ENCODE results near the gene ITGA7.
A peak's percentile ranks its signal among the peaks of the same experiment; 100 is the strongest.

ITGA7 gene, protein sequence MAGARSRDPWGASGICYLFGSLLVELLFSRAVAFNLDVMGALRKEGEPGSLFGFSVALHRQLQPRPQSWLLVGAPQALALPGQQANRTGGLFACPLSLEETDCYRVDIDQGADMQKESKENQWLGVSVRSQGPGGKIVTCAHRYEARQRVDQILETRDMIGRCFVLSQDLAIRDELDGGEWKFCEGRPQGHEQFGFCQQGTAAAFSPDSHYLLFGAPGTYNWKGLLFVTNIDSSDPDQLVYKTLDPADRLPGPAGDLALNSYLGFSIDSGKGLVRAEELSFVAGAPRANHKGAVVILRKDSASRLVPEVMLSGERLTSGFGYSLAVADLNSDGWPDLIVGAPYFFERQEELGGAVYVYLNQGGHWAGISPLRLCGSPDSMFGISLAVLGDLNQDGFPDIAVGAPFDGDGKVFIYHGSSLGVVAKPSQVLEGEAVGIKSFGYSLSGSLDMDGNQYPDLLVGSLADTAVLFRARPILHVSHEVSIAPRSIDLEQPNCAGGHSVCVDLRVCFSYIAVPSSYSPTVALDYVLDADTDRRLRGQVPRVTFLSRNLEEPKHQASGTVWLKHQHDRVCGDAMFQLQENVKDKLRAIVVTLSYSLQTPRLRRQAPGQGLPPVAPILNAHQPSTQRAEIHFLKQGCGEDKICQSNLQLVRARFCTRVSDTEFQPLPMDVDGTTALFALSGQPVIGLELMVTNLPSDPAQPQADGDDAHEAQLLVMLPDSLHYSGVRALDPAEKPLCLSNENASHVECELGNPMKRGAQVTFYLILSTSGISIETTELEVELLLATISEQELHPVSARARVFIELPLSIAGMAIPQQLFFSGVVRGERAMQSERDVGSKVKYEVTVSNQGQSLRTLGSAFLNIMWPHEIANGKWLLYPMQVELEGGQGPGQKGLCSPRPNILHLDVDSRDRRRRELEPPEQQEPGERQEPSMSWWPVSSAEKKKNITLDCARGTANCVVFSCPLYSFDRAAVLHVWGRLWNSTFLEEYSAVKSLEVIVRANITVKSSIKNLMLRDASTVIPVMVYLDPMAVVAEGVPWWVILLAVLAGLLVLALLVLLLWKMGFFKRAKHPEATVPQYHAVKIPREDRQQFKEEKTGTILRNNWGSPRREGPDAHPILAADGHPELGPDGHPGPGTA

DNA sequence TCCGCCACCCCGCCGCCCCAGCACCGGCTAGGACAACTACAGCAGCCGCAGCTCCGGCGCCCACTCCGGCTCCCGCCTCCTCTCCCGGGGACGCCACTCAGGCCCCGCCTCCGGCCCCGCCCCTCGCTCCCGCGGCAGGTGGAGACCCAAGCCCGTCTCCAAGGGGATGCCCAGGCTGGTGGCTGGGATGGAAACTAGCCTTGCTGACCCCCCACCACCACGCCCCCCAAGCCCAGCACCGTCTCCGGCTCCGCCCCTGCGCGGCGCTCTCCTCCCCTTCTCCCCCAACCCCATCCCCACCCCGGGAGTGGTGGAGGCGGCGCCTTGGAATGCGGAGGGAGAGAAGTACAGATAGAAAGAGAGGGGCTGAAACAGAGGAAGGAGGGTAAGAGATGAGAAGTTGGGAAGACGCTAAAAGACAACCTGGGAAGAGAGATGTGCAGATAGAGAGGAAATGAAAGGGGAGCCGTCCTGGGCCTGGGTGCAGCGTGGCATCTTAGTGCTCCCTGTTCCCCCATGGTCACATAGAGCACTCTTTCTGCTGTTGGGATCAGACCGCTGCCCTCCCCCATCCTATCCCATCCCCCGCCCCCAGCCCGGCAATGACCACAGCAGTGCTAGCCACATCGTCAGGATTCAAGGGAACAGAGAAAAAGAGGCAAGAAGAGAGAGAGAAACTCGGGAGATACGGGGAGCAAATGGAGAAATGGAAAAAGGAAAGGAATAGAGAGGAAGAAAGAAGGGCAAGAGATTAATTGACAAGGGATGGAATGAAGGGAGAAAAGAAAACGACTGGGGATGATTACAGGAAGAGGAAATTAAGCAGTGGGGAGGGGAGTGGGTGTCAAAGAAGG lies at the start of gene ITGA7:
Gene ITGA7, minus strand, starts transcription at position 64 of the 854 bp plus-strand sequence. CDS start 222 bp downstream, outside the sequence.
- peak; percentile 99 for DNase-seq (ENCODE audit: low spot score)

DNA sequence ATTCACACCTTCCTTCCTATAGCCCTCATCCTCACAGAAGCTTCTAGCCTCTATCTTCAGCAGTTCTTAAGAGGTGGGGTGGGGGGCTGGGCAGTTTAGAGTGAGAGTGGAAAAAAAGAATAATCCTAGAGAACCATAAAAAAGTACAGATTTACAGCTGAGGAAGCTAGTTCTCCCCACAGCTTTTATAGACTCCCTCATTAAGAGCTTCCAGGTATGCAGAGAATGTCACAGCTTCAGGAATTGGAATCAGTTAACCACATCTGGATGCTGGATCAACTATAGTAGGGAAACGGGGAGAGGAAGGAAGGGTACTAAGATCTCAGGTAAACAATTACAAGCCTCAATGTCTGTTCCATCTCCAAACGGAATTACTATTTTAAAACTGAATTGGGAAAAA lies 47.5 kb upstream of the ITGA7 start:
- DNase-seq (ENCODE audit: low spot score): no peak

DNA sequence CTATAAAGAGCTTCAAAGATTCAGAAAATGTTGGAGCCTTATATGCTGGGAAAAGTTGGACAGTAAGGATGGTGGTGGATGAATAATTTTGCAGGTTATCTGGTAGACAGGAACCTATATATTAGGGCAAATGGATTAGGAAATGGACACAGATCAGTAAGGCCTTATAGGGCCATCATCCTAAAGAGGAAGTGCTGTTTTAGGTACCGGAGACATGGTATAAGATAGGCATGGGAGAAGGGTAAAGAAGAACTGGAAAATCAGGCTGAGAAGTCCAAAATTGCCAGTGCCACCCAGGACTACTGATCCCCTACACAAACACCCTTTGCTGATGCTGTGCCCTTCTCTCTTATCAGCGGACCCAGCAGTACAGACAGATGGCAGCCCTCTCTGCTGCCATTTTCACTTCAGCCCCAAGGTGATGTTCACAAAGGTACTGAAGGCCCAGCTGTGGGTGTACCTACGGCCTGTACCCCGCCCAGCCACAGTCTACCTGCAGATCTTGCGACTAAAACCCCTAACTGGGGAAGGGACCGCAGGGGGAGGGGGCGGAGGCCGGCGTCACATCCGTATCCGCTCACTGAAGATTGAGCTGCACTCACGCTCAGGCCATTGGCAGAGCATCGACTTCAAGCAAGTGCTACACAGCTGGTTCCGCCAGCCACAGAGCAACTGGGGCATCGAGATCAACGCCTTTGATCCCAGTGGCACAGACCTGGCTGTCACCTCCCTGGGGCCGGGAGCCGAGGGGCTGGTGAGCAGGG lies 40.7 kb upstream of the ITGA7 start:
- DNase-seq (ENCODE audit: low spot score): no peak

DNA sequence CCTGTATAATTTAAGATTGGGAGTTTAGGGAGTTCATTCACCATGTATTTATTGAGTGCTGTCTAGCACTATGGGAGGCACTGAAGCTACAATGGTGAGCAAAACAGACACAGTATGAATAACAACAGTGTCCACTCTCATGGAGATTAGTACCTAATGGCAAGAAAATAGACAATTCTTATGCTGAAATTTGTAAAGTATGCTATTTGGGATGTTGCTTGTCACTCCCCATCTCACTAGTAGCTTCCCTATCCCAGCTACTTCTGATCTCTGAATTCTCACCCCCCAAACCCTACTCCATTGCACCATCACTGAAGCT lies 39.2 kb upstream of the ITGA7 start:
- no peak for DNase-seq (ENCODE audit: low spot score)

DNA sequence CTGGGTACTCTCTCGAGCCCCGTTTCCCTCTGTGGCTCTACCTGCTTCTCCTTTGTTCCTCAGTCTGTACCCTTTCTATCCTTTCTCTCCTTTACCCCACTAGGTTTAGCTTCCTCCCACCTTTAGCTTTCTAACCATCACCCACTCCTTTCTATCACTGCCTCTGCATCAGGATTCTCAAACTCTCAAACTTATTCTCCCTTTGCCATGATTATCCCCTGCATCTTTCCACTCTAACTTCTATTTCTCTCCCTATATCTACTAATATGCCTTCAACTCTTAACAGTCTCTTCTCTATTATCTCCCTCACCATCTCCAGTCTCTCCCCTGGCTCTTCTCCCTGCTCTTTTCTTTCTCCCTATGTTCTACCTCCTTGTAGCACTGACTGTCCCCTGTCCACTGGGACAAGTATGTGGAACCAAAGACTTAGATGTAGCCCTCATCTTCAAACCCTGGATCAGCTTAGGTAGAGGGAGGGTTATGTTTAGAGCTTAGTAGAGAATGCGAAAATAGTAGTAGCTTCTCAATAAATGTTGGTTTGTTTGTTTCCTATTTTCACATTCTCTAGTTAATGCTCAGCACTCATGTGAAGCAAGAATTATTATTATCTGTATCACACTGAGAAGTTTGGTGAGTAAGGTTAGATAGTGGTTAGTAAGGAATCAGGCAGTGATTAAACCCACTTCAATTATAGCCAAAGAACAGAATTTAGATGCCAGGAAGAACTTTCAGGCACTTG lies 38.6 kb upstream of the ITGA7 start:
- DNase-seq (ENCODE audit: low spot score): no peak

DNA sequence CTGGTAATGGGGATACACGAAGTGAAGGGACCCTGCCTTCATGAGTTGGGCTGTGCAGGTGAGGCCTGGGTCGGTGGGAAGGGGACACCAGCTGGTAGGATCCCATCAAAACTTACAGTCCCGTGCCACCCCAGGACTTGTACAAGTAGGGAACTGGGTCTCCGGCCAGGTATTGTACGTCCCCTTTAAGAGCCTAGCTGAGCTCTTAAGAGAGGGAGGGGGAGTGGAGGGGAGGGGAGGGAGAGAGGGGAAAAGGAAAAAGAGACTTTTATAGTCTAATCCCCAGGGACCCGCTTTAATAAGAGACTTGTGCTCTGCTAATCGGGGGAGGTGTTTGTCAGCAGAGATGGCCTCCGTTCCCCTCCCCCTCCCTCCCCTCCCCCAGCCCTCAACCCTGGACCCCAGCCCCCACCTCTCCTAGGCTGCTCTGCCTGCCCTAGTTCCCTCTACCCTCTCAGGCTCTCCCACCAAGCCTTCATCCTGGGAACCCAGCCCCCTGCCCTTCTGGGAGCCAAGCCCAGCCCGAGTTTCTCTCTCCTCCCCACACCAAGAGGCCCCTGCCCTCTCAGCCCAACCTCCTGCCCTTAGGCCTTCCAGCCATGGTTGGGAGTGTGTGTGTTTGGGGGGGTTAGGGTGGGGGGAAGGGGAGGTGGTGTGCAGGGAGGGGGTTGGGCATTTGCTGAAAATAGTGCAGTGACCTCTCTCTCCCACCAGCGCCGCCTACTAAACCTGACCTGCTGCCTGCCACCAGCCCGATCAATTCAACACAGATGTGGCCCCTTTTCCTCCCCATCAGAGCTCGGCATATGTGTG lies 37.9 kb upstream of the ITGA7 start:
- peak; percentile 97 for DNase-seq (ENCODE audit: low spot score)

DNA sequence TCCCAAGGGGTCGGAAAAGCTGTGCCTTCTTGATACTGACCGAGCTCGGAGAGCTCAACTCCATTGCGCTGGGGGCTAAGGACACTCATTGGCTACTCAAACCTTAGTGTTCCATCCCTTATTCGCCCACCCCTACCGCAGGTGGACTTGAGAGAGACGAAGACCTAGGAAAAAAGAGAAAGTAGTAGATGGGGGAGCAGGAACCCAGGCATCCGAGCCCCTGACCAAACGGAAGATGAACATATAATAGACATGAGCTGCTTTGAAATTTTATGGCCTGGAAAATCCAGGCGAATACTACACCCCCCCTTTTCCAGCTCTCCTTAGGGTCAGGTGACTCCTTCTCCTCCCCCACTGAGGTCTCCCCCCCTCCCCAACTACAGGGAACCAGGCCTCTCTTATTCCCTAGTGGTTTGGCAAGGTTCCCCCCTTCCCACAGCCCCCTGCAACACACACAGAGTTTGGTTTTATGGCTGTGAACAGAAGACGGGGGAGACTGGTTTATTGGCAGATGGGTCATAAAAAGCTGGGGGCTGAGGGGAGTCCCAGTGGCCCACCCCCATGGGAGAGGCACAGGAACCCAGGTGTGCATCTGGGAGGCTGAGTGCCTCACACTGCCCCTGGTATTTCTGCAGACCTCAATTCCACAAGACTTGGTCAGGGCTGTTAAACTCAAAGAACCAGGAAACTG lies 36.8 kb upstream of the ITGA7 start:
- no peak for DNase-seq (ENCODE audit: low spot score)

DNA sequence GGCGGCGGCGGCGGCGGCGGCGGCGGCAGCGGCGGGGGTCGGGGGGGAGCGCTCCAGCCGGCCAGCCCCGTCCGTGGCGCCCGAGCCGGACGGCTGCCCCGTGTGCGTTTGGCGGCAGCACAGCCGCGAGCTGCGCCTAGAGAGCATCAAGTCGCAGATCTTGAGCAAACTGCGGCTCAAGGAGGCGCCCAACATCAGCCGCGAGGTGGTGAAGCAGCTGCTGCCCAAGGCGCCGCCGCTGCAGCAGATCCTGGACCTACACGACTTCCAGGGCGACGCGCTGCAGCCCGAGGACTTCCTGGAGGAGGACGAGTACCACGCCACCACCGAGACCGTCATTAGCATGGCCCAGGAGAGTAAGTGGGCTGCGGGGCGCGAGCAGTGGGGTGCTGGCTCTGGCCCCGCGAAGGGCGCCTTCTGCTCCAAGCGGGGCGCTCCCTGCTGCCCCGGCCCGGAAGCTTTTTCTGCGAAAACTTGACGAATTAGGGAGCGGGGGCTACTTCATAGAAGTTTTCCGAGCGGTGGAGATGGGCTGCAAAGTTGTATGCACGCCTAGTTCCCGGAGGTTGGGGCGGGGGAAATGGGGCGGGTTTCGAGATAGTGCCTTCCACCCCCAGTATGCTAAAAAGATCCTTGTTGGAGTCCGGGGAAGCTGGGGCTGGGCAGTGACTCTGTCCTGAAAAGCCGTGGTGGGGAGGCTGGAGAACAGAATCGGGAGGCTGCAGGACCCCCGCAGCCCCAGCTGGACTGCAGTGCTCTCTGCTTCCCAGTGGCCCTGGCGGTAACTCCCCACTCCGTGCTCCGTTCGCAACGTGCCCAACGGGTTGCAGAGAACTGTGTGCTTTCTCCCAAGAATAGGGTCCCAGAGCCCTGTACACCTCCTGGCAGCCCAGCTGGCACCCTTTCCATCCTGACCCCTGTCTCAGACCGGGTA lies 36.0 kb upstream of the ITGA7 start:
- DNase-seq (ENCODE audit: low spot score): peak; percentile 91

DNA sequence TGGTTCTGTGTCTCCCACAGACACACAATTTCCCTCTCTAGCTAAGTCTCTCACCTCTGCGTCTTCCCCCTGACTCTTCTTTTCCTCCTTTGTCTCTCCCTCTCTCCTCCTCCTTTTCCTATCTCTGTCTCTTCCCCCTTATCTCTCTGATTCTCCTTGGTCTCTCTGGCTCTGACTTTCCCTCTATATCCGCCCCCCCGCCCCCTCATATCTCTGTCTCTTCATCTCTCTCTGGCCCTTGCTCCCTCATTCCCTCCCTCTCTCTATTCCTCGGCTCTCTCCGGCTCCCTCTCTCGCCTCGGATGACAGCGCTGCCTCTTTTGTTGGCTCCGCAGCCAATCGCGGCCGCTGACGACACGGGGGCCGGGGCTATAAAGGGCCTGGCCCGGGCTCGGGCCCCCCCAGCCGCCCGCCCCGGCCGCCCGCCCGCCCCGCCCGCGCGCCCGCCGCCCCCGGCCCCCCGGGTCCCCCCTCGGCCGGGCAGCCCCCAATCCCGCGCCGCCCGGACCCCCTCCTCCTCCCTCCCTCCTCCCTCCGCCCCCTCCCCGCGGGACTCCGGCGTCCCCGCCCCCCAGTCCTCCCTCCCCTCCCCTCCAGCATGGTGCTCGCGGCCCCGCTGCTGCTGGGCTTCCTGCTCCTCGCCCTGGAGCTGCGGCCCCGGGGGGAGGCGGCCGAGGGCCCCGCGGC lies 35.2 kb upstream of the ITGA7 start, which contains the start of gene GDF11:
Gene GDF11, plus strand, starts transcription at position 404 of the 687 bp plus-strand sequence. Its CDS starts 195 bp downstream, at position 599.
- peak; percentile 94 for DNase-seq (ENCODE audit: low spot score)

DNA sequence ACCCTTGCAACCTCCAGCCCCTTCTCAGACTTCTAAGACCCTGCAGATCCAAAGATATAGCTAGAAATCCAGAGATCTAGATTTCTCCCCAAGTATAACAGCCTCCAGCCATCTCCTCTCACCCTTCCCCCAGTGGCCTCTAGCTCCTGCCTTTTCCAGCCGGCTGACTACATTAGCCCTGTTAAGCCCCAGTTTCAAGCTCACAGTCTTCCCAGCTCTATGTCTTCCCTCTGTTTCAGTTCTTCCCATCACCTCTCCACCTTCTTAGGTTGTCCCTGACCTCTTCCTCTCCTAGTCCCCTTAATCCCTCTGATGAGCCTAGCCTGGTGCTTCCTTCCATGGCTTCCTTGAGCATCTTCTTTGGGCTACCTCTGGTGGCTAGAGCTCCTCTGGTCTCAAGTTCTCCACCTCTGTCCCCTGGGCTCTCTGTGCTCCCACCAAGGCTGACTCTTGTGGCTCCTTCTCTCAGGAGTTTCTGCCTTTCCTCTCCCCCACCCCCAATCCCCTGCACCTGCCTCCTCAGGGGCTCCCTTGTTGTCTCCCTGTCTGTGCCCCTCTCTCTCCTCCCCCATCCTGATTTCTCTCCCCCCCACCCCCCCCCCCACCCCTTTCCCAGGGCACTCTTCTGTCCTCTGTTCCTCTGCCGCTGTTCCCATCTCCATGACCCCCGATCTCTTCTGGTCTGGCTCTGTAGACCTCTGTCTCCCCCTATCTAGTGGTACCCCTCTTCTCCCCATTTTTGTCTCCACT lies 34.4 kb upstream of the ITGA7 start:
- no peak for DNase-seq (ENCODE audit: low spot score)

DNA sequence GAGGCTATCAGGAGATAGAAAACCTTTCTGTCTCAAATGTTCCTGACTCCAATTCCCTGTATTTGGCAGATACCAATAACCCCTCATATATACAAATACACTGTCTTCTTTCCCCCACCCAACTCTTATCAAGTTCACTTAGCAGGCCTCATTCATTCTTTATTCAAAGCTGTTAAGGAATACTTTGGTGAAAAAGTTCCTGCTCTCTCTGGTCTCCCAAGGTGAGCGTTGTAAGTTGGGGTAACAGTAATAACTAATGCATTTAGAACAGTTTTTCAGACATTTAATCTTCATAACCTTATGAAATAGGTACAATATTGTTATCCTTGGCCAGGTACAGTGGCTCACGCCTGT lies 31.3 kb upstream of the ITGA7 start:
- no peak for DNase-seq (ENCODE audit: low spot score)

DNA sequence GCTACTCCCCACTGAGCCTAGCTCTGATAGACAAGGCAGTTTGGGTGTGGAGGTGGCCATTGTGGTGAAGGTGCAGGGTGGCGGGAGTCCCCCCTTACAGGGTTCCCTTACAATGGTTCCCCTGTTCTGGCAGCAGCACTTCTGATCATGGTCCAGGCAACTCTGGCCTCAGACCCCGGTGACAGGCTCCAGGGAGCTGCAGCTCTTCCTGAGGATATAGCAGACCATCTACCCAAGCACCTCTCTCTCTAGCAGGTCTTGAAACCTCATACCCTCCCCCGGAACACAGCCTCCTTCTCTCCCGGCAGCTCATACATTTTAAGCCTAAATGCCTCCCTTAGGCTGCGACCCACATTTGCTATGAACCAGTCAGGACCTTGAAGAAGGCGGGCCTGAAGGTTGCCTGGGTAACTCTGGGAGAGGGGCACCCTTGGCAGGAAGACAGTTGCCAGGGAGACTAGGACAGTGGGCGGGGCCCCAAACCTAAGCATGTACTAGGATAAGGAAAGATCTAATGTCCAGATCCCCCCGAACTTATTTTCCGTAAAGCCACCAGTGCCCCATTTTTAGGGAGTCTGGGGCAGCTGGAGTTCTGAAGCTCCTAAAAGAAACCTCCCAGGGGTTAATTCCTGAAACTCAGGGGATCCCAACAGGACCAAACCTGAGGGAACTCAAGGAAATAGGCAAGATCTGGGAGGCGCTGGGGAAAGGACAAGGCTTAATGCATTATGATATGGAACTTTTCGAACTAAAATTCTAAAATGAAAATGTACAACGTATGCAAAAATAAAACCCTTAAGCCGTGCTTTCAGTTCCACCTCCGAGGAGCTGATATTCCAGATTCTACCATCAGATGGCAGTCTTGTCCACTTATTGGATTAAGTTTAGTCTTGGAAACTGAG lies 30.7 kb upstream of the ITGA7 start:
- peak; percentile 94 for DNase-seq (ENCODE audit: low spot score)

DNA sequence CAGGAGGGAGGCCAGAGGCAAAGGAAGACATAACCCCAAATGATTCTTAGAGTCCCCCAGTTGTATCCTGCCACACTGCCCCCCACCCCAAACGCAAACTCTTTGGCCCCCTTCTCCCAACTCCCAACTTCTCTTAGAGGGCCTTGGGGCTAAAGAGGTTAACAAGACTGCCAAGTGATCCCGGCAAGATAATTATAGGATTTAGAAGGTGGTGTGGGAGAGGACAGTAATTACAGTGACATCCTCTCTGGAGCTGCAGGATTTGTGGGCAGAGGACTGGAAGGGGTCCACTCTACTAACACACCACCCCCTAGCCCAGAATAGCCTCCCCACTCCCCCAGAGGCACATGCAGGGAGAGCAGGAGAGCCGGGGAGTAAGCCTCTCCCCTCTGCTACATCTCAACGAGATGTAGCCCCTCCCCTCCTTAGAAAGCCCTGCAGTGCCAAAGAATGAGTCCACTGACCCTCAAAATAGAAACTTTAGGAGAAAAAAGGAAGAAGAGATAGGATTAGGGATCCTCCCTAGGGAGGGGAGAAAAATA lies 29.9 kb upstream of the ITGA7 start:
- no peak for DNase-seq (ENCODE audit: low spot score)

DNA sequence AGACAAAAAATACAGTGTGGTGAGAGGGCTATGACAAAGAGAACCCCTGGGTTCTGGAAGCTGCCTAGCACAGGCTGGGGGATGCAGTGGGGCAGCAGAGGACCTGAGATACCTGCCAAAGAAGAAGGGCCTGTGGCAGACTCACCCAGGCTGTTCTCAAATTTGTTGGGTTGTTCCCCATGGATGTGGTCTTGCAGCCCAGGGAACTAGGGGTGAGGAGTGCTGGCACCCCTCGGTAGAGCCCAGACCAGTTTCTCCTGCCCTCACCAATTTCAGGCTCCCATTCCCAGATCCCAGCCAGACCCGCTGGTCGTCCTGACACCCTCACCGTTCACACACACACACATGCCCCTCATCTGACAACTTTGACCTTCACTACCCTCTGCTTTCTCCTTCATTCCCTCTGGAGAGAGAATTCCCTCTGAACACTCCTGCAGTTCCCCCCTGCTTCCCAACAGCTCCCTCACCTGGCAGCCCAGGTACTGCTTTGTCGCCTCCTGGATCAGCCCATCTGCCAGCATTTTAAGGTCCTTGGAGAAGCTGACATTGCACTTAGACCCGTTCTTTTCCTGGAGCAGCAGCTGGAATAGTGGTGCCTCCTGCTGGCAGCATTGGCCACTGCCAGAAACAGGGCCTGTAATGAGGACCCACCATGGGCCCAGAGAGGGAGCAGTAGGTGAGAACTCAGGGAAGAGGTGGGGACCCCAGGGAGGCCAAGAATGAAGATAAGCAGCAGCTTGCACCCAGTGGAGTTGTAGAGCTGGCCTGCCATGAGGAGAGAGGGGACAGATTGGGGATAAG lies 29.3 kb upstream of the ITGA7 start:
- DNase-seq (ENCODE audit: low spot score): peak; percentile 85

Measured in ecto neural progenitor cell (in vitro differentiated cells).